GOT3 (cell line): ENCODE results near the gene GPRIN2.

Experiments used
- DNase-seq: peaks from one replicate; lab custom pipeline; 2025; ENCODE audit warnings: mixed read lengths; lab: John Stamatoyannopoulos, UW

GPRIN2 gene

DNA sequence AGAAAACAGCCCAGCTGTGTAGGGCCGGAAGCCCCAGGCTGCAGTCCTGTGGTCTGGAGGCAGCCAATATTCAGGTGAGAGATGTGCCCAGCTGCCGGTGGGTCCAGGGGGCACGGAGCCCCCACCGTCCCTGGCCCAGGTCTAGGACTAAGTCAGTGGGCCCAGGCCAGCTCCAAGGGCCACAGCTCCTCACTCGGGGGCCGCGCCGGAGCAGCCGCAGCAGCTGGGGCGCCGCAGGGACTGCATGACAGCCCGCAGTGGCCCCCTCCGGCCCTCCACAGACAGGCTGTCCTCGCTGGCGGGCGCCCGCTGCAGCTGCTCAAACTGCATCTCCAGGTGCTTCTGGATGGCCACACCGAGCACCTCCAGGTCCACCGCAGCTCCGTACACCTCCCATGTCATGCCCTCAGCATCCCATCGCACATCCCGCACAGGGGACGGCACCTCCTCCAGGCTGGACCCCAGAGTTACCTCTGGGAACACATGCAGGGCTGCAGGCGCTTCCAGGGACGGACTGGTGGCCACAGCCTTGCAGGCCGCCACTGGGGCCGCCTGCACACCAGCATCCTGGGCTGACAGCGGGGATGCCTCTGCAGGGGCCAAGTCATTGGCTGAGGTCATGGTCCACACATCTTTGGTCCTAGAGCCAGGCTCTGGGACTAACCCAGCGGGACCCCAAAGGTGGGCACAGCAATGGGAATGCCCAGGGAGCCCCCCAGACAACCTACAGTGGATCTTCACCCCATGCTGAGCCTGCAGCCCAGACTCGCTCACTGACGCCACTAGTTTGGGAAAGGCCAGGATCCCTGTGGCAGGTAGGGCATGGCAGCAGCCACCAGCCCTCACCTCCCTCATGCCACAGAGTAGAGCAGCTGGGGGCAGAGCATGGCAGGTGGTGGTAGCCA, 7.0 kb downstream of the GPRIN2 start:
- DNase-seq = no peak

- no peak for DNase-seq
Observed at GRCh38 chr10:46548498-46549090, 7.9 kb downstream of the GPRIN2 start.

GRCh38 chr10:46547541-46548497, 8.6 kb downstream of the GPRIN2 start:
- no peak for DNase-seq

DNA sequence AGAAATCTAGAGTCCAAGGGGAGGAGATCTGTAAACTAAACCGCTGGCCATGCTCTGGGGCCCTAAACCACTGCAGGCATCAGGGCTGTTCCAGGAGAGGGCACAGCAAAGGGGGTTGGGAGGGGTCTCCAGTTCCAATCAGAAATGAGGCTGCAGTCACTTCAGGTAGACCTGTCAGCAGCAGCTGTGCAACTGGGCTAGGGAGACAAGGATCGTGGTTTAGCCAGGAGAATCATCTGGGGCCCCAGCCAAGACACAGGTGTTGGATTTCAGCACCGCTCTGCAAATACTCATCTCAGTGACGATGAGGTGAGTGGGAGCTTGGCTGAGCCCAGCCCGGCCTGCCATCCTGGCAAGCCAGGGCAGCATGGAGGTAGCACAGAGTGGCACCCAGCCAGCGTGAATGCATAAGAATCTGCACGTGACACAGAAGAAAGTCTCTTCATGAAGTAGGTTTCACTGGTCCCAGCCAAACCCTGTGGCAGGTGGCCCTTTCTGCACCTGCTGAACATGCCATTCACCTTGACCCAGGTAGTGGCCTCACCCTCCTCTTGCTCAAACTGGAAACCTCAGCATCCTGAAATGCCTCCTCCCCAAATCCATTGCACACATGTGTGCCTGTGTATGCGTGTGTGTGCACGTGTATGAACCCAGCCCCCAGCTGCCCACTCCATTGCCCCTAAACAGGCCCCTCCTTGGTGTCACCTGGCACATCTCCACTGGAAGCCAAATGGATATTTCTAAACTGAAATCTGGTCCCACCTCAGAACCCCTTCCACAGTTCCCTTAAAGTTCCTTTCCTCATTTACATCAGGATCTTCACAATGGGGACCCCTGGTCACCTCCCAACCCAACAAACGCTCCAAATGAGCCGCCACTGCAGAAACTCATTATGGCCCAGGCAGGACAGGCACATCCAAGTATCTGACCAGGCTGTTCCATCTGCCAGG, 9.6 kb downstream of the GPRIN2 start:
- no peak for DNase-seq

DNA sequence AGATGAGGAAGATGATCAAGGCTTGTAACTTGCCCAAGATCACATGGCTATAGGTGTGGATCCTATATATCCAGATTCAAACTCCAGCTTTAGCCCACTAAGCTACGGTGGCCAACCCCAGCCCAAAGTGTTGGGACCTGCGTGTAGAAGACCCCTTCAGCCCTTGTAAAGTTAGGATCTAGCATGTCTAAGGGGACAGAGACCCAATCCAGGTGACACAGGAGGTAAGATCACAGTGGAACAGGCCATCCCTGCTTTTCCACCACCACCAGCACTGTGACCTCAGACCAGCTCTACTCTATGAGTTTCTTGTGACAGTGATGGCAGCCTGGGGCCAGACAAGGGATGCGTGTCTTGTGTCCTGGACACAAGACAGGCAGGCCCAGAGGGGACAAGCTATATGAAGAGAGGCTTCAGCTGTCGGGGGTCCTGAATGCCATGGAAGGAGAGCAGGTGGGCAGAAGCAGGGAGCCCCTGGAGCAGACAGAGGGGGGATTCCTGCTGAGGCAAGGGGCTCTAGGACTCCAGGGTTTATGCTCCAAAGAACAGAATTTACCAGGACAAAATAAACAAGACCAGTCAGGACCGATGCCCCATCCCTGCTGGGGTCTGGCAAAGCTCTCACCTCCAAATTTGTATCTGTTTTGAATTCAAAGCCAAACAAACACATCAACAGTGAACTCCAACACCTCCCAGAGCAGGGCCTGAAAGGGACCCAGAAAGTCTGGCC, 10.4 kb downstream of the GPRIN2 start:
- DNase-seq = no peak

DNA sequence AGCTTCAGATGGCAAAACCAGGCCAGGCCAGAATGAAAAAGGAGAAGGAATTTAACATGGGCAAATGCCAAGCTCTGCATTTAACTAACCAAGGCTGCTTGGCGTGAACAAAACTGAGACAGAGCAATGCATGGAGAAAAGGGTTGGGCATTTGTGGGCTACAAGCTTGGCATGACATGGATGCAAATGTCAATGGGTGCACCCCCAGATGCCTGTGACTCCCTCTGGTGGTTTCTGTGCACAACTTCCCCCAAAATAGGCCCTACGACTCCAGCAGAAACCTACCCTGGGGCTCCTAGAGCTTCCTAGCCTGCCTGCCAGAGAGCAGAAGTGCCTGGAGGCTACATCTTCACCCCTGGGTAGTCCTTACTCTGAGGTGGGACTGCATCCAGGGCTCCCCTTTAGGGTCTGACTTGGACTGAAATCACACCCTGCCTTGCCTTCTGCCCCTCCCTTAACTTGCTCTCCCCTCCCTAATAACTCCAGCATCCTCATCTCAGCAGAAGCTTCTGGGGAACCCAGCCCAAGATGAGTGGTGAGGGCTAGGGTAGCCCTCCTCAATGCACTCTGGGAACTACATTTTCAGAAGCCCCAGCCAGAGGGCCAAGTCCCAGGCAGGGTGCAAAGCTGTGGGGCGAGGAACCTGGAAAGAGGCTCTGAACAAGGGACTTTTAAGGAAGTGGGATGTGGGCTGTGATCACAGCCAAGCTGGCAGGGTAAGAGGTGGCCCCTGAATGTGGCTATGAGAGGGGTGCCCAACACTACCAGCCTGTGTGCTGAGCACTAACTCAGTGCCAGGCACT, 11.3 kb downstream of the GPRIN2 start:
- no peak for DNase-seq

GRCh38 chr10:46543466-46544377, 12.7 kb downstream of the GPRIN2 start:
- DNase-seq = no peak

- DNase-seq = no peak
Observed at GRCh38 chr10:46542567-46543465, 13.6 kb downstream of the GPRIN2 start.

DNA sequence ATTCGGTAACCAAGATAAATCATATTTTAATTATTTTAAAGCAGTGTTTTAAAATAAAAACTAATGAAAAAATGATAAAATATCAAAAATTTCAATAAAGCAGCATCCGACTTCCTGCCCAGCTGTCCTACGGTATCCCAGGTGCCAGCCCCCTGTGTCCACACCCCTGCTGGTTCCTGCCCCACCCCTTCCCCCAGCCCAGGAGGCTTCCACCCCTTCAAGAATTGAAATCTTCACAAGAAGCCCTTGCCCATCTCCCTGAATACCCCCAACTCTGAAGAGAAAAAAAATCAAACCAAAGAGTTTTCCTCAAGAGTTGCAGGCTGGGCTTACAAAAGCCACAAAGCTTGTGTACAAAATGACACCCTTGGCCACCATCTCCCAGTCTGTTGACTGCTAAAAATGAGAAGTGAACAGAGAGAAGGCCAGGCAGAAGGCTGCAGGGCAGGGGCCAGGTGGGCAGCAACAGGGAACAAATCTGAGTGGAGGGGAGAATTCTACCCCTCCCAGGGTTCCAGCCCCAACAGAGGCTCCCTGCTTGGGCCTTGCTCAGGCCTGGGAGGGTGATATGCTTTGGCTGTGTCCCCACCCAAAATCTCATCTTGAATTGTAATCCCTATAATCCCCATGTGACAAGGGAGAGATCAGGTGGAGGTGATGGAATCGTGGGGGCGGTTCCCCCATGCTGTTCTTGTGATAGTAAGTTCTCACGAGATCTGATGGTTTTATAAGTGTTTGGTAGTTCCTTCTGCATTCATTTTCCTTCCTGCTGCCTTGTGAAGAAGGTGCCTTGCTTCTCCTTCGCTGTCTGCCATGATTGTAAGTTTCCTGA, 14.5 kb downstream of the GPRIN2 start:
- no peak for DNase-seq

- DNase-seq = no peak
Observed at GRCh38 chr10:46541017-46541661, 15.3 kb downstream of the GPRIN2 start.

DNA sequence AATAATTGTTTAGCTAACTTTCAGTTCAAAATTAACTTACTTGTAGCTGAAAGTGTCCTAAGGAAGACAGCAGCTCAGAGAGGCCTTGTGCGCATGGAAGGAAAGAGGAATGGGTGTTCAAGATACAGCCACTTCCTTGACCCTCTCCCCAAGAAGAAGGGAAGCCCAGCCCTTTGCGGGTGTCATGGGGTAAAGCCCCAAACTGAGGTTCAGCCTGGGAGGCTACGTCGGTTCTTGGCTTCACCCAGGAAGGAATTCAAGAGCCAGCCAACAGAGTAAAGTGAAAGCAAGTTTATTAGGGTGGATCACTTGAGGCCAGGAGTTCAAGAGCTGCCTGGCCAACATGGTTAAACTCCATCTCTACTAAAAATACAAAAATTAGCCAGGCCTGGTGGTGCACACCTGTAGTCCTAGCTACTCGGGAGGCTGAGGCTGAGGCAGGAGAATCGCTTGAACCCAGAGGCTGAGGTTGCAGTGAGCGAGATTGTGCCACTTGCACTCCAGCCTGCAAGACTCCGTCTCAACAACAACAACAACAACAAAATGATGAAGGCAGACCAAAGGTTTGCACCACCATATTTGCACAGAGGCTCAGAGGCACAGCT, 15.9 kb downstream of the GPRIN2 start:
- no peak for DNase-seq

GRCh38 chr10:46539596-46540411, 16.7 kb downstream of the GPRIN2 start:
- DNase-seq = no peak

- no peak for DNase-seq
Observed at GRCh38 chr10:46538717-46539426, 17.6 kb downstream of the GPRIN2 start.

- DNase-seq = no peak
Observed at GRCh38 chr10:46538155-46538554, 18.3 kb downstream of the GPRIN2 start.
